ENCODE data around the gene CLCF1.

CLCF1 gene

GRCh38 chr11:67395555-67396258, 22.3 kb upstream of the CLCF1 start:
- Mint-ChIP-seq H3K4me1 (peaks cover 36% of the 10 kb centered on the region), H3K36me3 (peaks cover 8% of the 10 kb centered on the region), H3K27me3 (no peaks in the 10 kb centered on the region), H3K27ac (no peak overlapping the region), H3K9me3 (no peaks in the 10 kb centered on the region), H3K4me3 (no peak overlapping the region)
- DNase-seq (ENCODE audit: low spot score in 2 of 2): no peak
- no peak for ATAC-seq (ENCODE audit: low read depth)

GRCh38 chr11:67393990-67394389, 20.6 kb upstream of the CLCF1 start:
- peak overlapping the region; percentile 17 for H3K27ac Mint-ChIP-seq
- peaks cover 6% of the 10 kb centered on the region for H3K36me3 Mint-ChIP-seq
- peak overlapping the region; percentile 70 for H3K4me3 Mint-ChIP-seq
- DNase-seq (ENCODE audit: low spot score in 2 of 2) (no peak), ATAC-seq (ENCODE audit: low read depth) (no peak)
- peaks cover 41% of the 10 kb centered on the region for H3K4me1 Mint-ChIP-seq
- no peaks in the 10 kb centered on the region for H3K27me3 Mint-ChIP-seq
- H3K9me3 Mint-ChIP-seq: no peaks in the 10 kb centered on the region

GRCh38 chr11:67393437-67393836, 20.0 kb upstream of the CLCF1 start:
- ATAC-seq (ENCODE audit: low read depth) (no peak), DNase-seq (ENCODE audit: low spot score in 2 of 2) (no peak)
- Mint-ChIP-seq H3K4me3 (peak overlapping the region; percentile 70), H3K9me3 (no peaks in the 10 kb centered on the region), H3K27ac (peak overlapping the region; percentile 17), H3K36me3 (peaks cover 6% of the 10 kb centered on the region), H3K4me1 (peaks cover 42% of the 10 kb centered on the region), H3K27me3 (no peaks in the 10 kb centered on the region)

- Mint-ChIP-seq H3K27ac (peak overlapping the region; percentile 55), H3K9me3 (no peaks in the 10 kb centered on the region), H3K36me3 (no peaks in the 10 kb centered on the region), H3K4me1 (peaks cover 40% of the 10 kb centered on the region), H3K4me3 (peak overlapping the region; percentile 88), H3K27me3 (no peaks in the 10 kb centered on the region)
- no peak for DNase-seq (ENCODE audit: low spot score in 2 of 2)
- ATAC-seq (ENCODE audit: low read depth): peak; percentile 5
These were observed 18.9 kb upstream of the CLCF1 start for GRCh38 chr11:67392183-67392715.

GRCh38 chr11:67391304-67392182, 18.1 kb upstream of the CLCF1 start, which contains the start of gene RAD9A:
TSS of gene RAD9A (plus strand) at chr11:67391986. CDS start at chr11:67392045, 59 bp downstream.
- Mint-ChIP-seq H3K27me3 (no peaks in the 10 kb centered on the region), H3K4me3 (peak within 1 kb of the TSS; percentile 88), H3K9me3 (no peaks in the 10 kb centered on the region), H3K4me1 (peaks cover 35% of the 10 kb centered on the region), H3K27ac (peak within 1 kb of the TSS; percentile 55), H3K36me3 (no peaks in the 10 kb centered on the region)
- ATAC-seq (ENCODE audit: low read depth) (peak; percentile 84), DNase-seq (ENCODE audit: low spot score in 2 of 2) (peak; percentile 85 to 89)

DNA sequence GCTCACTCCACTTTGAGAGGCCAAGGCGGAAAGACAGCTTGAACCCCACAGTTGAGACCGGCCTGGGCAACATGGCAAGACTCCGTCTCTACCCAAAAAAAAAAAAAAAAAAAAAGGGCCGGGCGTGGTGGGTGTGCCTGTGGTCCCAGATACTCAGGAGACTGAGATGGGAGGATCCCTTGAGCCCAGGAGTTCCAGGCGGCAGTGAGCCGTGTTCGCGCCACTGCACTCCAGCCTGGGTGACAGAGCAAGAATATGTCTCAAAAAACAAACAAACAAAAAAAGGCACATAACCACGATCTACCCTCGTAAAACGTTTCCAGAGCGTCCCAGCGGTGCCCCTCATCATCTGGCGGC, 17.5 kb upstream of the CLCF1 start:
- Mint-ChIP-seq H3K27ac (peak overlapping the region; percentile 35), H3K9me3 (no peaks in the 10 kb centered on the region), H3K4me3 (peak overlapping the region; percentile 88), H3K36me3 (no peaks in the 10 kb centered on the region), H3K27me3 (no peaks in the 10 kb centered on the region), H3K4me1 (peaks cover 32% of the 10 kb centered on the region)
- no peak for DNase-seq (ENCODE audit: low spot score in 2 of 2)
- ATAC-seq (ENCODE audit: low read depth): no peak

GRCh38 chr11:67389477-67389876, 16.1 kb upstream of the CLCF1 start:
- peak; percentile 55 to 58 for DNase-seq (ENCODE audit: low spot score in 2 of 2)
- Mint-ChIP-seq H3K4me3 (peak overlapping the region; percentile 75), H3K36me3 (no peaks in the 10 kb centered on the region), H3K27ac (peak overlapping the region; percentile 14), H3K4me1 (peaks cover 32% of the 10 kb centered on the region), H3K9me3 (no peaks in the 10 kb centered on the region), H3K27me3 (no peaks in the 10 kb centered on the region)
- peak; percentile 44 for ATAC-seq (ENCODE audit: low read depth)

DNA sequence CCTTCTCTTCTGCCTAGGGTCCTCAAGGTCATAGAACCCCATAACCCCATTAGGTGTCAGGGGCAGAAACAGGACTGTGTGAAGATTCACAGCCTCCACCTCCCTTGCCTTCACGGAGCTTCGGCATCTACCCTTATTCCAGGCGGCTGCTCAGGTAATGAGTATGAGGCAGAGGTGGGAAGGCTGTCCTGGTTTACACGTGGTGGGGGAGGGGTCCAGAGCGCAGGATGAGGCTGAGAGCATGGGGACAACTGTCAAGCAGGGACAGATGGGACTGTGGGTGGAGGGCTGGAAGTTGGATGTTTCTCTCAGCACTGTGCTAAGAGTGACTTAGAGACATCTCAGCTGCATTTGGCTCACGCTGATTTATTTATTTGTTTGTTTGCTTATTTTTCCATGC, 14.1 kb upstream of the CLCF1 start:
- H3K27me3 Mint-ChIP-seq: no peaks in the 10 kb centered on the region
- ATAC-seq (ENCODE audit: low read depth): no peak
- no peaks in the 10 kb centered on the region for H3K36me3 Mint-ChIP-seq
- no peak for DNase-seq (ENCODE audit: low spot score in 2 of 2)
- H3K4me3 Mint-ChIP-seq: no peak overlapping the region
- H3K27ac Mint-ChIP-seq: peak overlapping the region; percentile 62
- peaks cover 22% of the 10 kb centered on the region for H3K4me1 Mint-ChIP-seq
- no peaks in the 10 kb centered on the region for H3K9me3 Mint-ChIP-seq

- H3K4me1 Mint-ChIP-seq: peaks cover 21% of the 10 kb centered on the region
- DNase-seq (ENCODE audit: low spot score in 2 of 2) (no peak), ATAC-seq (ENCODE audit: low read depth) (no peak)
- no peaks in the 10 kb centered on the region for H3K9me3 Mint-ChIP-seq
- H3K4me3 Mint-ChIP-seq: no peak overlapping the region
- no peaks in the 10 kb centered on the region for H3K27me3 Mint-ChIP-seq
- H3K27ac Mint-ChIP-seq: peak overlapping the region; percentile 62
- no peaks in the 10 kb centered on the region for H3K36me3 Mint-ChIP-seq
These were observed 13.7 kb upstream of the CLCF1 start for GRCh38 chr11:67387069-67387468.

DNA sequence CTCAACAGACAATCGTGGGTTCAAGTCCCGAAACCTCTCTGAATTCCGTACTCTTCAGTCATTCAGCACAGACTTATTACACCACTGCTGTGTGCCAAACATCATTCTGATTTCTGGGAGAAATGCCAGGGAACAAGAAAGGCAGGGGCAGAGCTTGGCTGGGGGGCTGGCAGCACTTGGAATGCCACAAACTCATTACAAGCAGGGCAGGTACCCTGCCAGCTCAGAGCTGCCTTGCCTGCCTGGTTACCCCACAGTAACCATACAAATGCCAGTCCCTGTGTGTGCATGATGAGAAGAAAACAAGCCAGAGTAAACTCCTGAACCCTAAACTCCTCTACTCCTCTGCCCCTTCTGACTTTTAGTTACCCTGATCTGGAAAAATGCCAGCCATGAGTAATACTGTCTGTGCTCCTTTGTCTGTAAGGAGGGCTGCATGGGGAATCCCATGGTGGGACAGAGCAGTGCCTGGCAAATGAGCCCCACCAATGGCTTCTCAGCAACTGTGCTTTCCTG, 11.5 kb upstream of the CLCF1 start:
- Mint-ChIP-seq H3K27ac (no peak overlapping the region), H3K36me3 (no peaks in the 10 kb centered on the region), H3K9me3 (no peaks in the 10 kb centered on the region), H3K27me3 (no peaks in the 10 kb centered on the region), H3K4me3 (no peak overlapping the region), H3K4me1 (peaks cover 27% of the 10 kb centered on the region)
- ATAC-seq (ENCODE audit: low read depth): no peak
- no peak for DNase-seq (ENCODE audit: low spot score in 2 of 2)

DNA sequence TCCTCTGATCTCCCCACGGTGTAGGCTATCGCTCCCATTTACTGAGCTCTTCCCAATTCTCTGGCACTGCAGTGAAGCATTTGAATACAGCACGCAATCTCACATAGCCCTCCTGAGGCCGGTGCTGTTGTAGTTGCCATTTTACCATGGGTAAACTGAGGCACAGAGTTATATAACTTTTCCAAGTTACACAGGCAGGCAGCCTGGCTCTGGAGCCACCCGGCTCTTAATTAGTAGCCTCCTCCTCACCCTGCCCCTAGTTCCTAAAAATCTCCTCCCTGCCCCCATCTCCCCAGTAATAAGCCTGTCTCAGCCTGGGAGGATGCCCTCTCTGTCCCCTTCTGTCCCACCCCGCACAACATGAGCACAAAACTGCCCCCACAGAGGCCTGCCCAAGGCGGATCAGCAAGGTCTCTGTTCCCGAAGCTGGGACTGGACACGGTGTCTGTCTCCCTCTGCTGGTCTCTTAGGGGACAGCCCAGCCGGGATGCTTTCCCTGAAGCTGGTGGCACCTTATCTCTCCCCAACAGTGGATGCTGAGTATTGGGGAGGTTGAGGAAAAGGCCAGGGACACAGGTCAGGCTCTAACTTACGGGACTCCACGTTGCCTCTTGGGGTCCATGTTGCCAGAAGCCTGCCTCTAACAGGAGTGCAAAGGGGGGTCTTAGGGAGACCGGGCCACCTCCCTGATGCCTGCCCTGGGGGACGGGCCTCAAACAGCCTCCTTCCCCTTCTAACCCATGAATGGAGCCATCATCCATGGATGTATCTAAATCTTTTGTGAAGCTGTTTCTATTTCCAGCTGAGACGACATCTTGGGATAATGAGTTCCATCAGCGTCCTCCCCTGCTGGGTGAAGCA, 9.1 kb upstream of the CLCF1 start:
- H3K4me1 Mint-ChIP-seq: peaks cover 22% of the 10 kb centered on the region
- H3K4me3 Mint-ChIP-seq: peak overlapping the region; percentile 58
- no peaks in the 10 kb centered on the region for H3K27me3 Mint-ChIP-seq
- H3K9me3 Mint-ChIP-seq: no peaks in the 10 kb centered on the region
- no peaks in the 10 kb centered on the region for H3K36me3 Mint-ChIP-seq
- peak; percentile 78 for ATAC-seq (ENCODE audit: low read depth)
- peak overlapping the region; percentile 28 for H3K27ac Mint-ChIP-seq
- DNase-seq (ENCODE audit: low spot score in 2 of 2): peak; percentile 86 to 91

GRCh38 chr11:67381244-67381972, 8.0 kb upstream of the CLCF1 start:
- H3K27me3 Mint-ChIP-seq: no peaks in the 10 kb centered on the region
- no peaks in the 10 kb centered on the region for H3K9me3 Mint-ChIP-seq
- DNase-seq (ENCODE audit: low spot score in 2 of 2) (no peak), ATAC-seq (ENCODE audit: low read depth) (peak; percentile 84)
- H3K36me3 Mint-ChIP-seq: no peaks in the 10 kb centered on the region
- H3K4me1 Mint-ChIP-seq: peaks cover 20% of the 10 kb centered on the region
- peak overlapping the region; percentile 88 for H3K27ac Mint-ChIP-seq
- peak overlapping the region; percentile 63 for H3K4me3 Mint-ChIP-seq
